NCI-H748 treated with DMSO at 0.1 percent for 48 hours (cell line): ENCODE results near the gene COG5.
"Not testable (repeated sequence)": the region's sequence is repeated elsewhere in the genome, so short reads cannot be mapped to it uniquely, and the experiment has no call there.

Experiments used
- DNase-seq: peaks from one replicate; lab custom pipeline; 2025; lab: John Stamatoyannopoulos, UW

The COG5 gene

GRCh38 chr7:107579885-107580715, 16.4 kb upstream of the COG5 start, which contains the start of gene BCAP29:
TSS of gene BCAP29 (plus strand) at chr7:107580246. CDS start at chr7:107580773, 527 bp downstream.
- DNase-seq = peak; percentile 43

DNA sequence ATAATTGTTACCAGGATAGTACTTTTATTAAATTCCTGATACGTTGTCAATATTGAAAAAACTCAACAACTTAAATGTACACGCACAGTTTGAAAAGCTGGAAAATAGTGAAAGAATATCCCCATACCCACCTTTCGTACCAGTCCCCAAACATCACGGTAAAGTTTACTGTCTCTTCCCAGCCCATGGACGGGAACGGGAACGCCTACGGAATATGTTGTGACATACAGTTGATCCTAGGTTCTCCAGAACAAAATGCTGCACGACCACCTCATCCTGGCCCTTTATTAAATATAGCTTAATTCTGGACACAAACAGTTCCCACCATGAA, 15.8 kb upstream of the COG5 start:
- no peak for DNase-seq

GRCh38 chr7:107573537-107573936, 9.8 kb upstream of the COG5 start:
- no peak for DNase-seq

- no peak for DNase-seq
Observed at GRCh38 chr7:107570298-107570697, 6.6 kb upstream of the COG5 start.

- no peak for DNase-seq
Observed at GRCh38 chr7:107564553-107565298, 1.0 kb upstream of the COG5 start.

DNA sequence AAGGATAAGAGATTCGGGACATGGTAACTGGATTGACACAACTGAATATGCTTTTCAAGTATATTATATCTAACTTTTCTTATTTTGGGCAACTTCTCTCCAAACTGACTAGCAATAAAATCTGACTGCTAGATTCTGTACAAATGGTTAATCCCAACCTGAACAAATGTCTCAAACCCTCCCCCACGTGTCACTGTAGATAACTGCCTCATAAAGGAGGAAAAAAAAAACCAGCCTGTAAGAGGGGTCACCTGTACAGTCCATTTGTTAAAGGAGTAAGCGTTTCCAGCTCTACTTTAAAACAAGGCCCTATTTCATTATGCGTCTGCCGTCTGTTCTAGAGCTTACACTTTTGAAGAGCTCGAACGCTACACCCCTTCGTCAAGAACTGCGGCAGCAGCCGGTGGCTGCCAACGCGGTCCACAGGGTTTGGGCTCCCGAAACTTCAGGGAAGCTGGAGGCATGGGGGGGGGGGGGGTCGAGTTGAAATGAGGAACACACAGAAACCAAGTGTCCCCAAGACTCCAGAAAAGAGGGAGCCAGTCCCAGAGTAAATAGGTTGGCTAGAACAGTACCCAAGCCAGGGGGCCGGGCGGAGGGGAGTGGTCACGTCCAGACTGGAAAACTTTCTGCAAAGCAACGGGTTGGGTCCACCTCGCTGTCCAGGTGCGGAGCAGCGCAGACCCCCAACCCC, 492 bp downstream of the COG5 start:
- DNase-seq = peak; percentile 56

DNA sequence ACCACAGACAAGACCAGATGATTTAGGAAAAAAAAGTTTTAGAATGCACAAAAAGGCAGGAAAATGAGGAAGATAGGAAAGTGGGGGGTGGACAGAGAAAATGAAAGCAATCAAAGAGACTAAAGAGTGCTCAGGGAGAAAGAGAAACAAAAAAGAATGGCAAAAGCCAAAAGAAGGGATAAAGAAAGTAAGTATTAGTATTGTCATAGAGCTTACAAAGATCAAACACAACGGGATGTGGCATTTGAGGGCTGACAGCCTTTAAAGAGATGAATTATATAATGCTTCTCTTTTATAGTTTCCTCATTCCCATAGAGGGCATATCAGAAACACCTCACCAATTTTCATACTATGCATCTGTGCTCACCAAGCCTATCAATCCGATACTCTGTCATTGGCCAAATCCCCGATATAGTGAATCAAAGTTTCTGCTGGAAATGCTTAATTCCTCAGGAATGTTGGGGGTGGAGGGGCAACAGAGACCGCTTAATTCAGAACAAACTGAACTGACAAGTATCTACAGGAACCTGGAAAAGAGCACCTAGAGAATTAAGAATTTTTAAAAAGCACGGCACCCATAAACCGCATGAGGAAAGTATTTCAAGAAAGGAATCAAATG, 2.7 kb downstream of the COG5 start:
- no peak for DNase-seq

GRCh38 chr7:107559864-107560263, 3.9 kb downstream of the COG5 start:
- DNase-seq = no peak

DNA sequence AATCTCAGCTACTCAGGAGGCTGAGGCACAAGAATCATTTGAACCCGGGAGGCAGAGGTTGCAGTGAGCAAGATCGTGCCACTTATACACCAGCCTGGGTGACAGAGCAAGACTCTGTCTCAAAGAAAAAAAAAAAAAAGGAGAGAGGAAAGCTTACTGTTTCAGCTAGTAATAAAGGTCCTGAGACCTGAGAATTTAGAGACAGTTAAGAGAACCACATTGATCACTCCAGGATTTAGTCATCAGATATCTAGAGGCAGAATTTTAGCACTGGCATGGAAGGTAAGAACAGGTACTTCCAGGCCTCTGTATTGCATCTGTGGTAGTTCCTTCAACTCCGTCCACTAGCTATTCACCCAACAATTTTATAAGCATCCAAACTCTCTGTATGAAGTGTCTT, 7.8 kb downstream of the COG5 start:
- no peak for DNase-seq

GRCh38 chr7:107551936-107552335, 11.8 kb downstream of the COG5 start:
- no peak for DNase-seq

DNA sequence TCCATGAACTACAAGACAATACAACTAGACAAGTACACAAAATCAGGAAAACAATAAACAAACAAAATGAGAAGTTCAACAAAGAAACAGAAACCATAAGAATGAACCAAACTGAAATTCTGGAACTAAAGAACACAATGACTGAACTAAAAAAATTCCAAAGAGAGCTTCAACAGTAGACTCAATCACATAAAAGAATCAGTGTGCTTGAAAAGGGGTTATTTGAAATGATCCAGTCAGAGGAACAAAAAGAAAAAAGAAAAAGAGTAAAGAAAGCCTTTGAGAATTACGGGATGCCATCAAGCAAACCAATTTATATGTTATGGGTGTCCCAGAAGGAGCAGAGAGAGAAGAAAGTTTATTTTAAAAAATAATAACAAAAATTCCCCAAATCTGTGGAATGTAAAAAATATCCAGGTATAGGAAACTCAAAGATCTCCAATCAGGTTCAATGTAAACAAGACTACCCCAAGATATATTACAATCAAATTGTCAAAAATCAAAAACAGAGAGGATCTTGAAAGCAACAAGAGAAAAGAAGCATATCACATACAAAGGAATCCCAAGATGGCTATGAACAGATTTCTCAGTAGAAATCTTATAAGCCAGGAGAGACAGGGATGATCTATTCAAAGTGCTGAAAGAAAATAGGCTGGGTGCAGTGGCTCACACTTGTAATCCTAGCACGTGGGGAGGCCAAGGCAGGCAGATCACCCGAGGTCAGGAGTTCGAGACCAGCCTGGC, 18.7 kb downstream of the COG5 start:
- DNase-seq = no peak

DNA sequence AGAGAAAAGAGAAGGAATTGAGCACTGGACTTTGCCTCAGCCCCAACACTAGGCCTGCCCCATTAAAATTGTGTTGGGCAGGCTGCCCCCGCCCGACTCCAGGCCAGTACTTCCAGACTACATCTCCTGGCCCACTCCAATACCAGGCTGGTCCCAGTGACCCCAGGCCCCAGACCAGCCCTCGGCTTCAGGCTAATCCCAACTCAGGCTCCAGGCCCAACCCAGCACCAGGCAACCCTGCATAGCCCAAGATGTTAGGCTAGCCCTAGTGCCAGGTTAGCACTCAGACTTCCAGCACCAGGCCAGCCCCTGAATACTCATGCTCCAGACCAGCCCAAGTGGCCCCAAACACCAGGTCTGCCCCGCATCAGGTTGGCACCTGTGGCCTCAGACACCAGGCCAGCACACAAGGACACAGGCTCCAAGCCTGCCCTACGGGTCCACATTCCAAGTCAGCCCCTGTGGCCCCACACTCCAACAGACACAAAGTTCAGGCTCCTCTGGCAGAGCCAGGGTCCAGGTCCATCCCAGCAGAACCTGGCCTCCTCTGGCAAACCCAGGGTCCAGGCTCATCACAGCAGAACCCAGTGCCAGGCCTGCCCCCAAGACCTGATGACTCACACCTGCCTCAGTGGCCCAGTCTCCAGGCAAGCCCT, 20.3 kb downstream of the COG5 start:
- no peak for DNase-seq

DNA sequence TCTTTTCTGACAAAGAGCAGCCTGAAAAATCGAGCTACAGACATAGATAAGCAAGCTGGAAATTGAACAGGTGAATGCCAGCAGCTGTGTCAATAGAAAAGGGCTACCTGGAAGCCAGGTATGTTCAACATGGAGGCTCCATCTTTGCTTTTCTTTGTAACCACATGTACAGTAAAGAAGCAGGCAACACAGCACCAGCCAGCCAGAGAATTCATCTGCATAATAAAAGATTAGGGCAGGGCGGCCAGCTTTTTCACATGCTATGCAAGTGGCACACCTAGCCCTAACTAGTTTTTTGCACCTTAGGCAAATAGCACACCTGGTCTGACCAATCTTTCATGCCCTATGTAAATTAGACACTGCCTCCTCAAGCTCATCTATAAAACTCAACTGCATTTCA, 25.7 kb downstream of the COG5 start:
- DNase-seq = peak; percentile 95

DNA sequence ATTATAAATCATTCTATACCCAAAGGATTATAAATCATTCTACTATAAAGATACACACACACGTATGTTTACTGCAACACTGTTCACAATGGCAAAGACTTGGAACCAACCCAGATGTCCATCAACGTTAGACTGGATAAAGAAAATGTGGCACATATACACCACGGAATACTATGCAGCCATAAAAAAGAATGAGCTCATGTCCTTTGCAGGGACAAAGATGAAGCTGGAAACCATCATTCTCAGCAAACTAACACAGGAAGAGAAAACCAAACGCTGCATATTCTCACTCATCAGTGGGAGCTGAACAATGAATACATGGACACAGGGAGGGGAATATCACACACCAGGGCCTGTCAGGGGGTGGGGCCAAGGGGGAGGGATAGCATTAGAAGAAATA, 26.5 kb downstream of the COG5 start:
- not testable (repeated sequence) for DNase-seq

- DNase-seq = no peak
Observed at GRCh38 chr7:107534139-107534538, 29.6 kb downstream of the COG5 start.

DNA sequence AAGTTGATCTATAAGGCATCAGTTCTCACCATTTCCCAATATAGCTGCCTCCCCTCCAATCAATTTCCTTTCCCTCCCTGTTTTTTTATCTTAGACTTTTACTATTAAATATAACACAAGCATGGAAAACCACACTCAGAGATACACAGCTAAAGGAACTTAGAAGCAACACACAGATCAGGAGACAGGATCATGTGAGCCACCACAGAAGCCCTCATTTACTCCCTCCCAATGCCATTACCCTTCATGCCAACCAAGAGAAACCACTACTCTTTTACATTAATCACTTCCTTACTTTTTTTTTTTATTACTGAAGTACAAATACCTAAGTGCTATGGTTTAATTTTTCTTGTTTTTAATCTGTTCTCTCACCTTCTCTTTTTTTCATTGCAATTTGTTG, 33.0 kb downstream of the COG5 start:
- no peak for DNase-seq

- DNase-seq = no peak
Observed at GRCh38 chr7:107528461-107528860, 35.3 kb downstream of the COG5 start.

GRCh38 chr7:107527196-107527595, 36.5 kb downstream of the COG5 start:
- DNase-seq = no peak

DNA sequence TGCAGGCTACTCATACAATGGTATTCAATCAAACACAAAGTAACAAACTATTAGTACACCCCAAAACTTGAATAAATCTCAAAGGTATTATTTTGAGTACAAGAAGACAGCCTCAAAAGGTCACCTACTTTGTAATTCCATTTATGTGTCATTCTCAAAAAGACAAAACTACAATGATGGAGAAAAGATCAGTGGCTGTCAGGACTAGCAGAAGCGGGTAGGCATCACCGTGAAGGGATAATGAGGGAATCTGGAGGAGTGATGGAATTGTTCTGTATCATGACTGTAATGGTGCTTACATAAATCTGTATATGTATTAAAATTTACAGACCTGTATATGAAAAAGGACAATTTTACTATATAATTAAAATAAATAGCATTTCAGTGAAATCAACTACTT, 37.0 kb downstream of the COG5 start:
- DNase-seq = no peak

- no peak for DNase-seq
Observed at GRCh38 chr7:107506674-107507339, 56.9 kb downstream of the COG5 start.
